Endothelial cell of umbilical vein (primary cell): ENCODE results near the gene CTDSPL.

Experiments used
- CTCF ChIP-seq, 2 donors: IDR thresholded peaks; 1 replicate in 1 of 2; 2 replicates in 1 of 2; pipeline ENCODE4 v1.5.1; 2011; ENCODE audit warnings: low read length in 2 of 2, mild to moderate bottlenecking in 2 of 2, moderate library complexity in 2 of 2, control low read depth in 1 of 2, inconsistent platforms in 1 of 2, low read depth in 1 of 2; ENCODE audit not compliant: insufficient read depth in 1 of 2; ENCODE audit errors: extremely low read depth in 1 of 2
- EZH2 ChIP-seq: IDR thresholded peaks from 2 replicates; pipeline ENCODE4 v1.6.1; 2012; ENCODE audit warnings: borderline replicate concordance, low read depth, mild to moderate bottlenecking, moderate library complexity, low read length, inconsistent platforms; ENCODE audit not compliant: severe bottlenecking
- FOS ChIP-seq: IDR thresholded peaks from 2 replicates; pipeline ENCODE4 v1.6.1; 2011; ENCODE audit warnings: mild to moderate bottlenecking, low read length, moderate library complexity, borderline replicate concordance; ENCODE audit not compliant: insufficient read depth
- JUN ChIP-seq: IDR thresholded peaks from 2 replicates; pipeline ENCODE4 v1.6.1; 2011; ENCODE audit warnings: borderline replicate concordance, low read depth; ENCODE audit not compliant: insufficient read length, insufficient read depth
- MYC ChIP-seq: IDR thresholded peaks from one replicate; pipeline ENCODE4 v1.6.1; 2011; ENCODE audit warnings: mild to moderate bottlenecking, low read depth, low read length
- POLR2A ChIP-seq: IDR thresholded peaks from 2 replicates; pipeline ENCODE4 v1.6.1; 2012; ENCODE audit warnings: low read depth, mild to moderate bottlenecking, control low read depth, low read length
- POLR2AphosphoS5 ChIP-seq: IDR thresholded peaks from 2 replicates; pipeline ENCODE4 v1.6.1; 2012; ENCODE audit warnings: low read depth, mild to moderate bottlenecking, control low read depth, low read length, moderate library complexity; ENCODE audit not compliant: insufficient read depth

- TF ChIP-seq EZH2 (no peak), POLR2A (no peak), CTCF (IDR thresholded peaks at IDR 0.05; ENCODE audit: extremely low read depth in 1 of 2, insufficient read depth in 1 of 2, low read depth in 1 of 2, low read length in 2 of 2) (no peak), POLR2AphosphoS5 (no peak), JUN (no peak), FOS (no peak), MYC (no peak)
Measured at GRCh38 chr3:37993460-37993819, 131.8 kb downstream of the CTDSPL start.
